Activated CD8-positive, alpha-beta memory T cell treated with anti-CD3 and anti-CD28 coated beads, Interleukin-2, amount 50 U/mL, for 48 hours (primary cell): ENCODE results near the gene KRTCAP2.
"Not testable (repeated sequence)": the region's sequence is repeated elsewhere in the genome, so short reads cannot be mapped to it uniquely, and the experiment has no call there.

ENCODE experiments used
- DNase-seq: peaks from one replicate; pipeline ENCODE4 v3.0.0-alpha.2; 2020

KRTCAP2 gene

GRCh38 chr1:155198547-155198906, 25.4 kb upstream of the KRTCAP2 start:
- DNase-seq: no peak

GRCh38 chr1:155197901-155198546, 24.9 kb upstream of the KRTCAP2 start:
- no peak for DNase-seq

GRCh38 chr1:155196893-155197638, 24.0 kb upstream of the KRTCAP2 start:
- no peak for DNase-seq

- DNase-seq: no peak
Measured at GRCh38 chr1:155196103-155196892, 23.2 kb upstream of the KRTCAP2 start.

- no peak for DNase-seq
Measured at GRCh38 chr1:155195201-155196102, 22.3 kb upstream of the KRTCAP2 start.

GRCh38 chr1:155193991-155194240, 20.8 kb upstream of the KRTCAP2 start:
- not testable (repeated sequence) for DNase-seq

- DNase-seq: peak; percentile 92
Measured at GRCh38 chr1:155193275-155193990, 20.3 kb upstream of the KRTCAP2 start.

GRCh38 chr1:155192346-155193274, 19.5 kb upstream of the KRTCAP2 start:
- DNase-seq: no peak

- DNase-seq: no peak
Measured at GRCh38 chr1:155191904-155192303, 18.8 kb upstream of the KRTCAP2 start.

- DNase-seq: not testable (repeated sequence)
Measured at GRCh38 chr1:155189926-155190325, 16.8 kb upstream of the KRTCAP2 start.

GRCh38 chr1:155188268-155188667, 15.2 kb upstream of the KRTCAP2 start:
- no peak for DNase-seq

- no peak for DNase-seq
Measured at GRCh38 chr1:155187456-155187891, 14.4 kb upstream of the KRTCAP2 start.

GRCh38 chr1:155186794-155187455, 13.8 kb upstream of the KRTCAP2 start:
- DNase-seq: no peak

GRCh38 chr1:155186067-155186793, 13.1 kb upstream of the KRTCAP2 start:
- DNase-seq: no peak

- DNase-seq: no peak
Measured at GRCh38 chr1:155185783-155186066, 12.6 kb upstream of the KRTCAP2 start.

- no peak for DNase-seq
Measured at GRCh38 chr1:155184835-155185782, 12.0 kb upstream of the KRTCAP2 start.

- DNase-seq: no peak
Measured at GRCh38 chr1:155184351-155184811, 11.3 kb upstream of the KRTCAP2 start.

- no peak for DNase-seq
Measured at GRCh38 chr1:155183775-155184221, 10.7 kb upstream of the KRTCAP2 start.
